ENCODE data around the gene MNX1.
A peak's percentile ranks its signal among the peaks of the same experiment; 100 is the strongest.

MNX1 gene

GRCh38 chr7:157032644-157033482, 22.4 kb upstream of the MNX1 start:
- DNase-seq: no peak

- DNase-seq: no peak
Observed at GRCh38 chr7:157032128-157032527, 21.7 kb upstream of the MNX1 start.

GRCh38 chr7:157028199-157028903, 17.9 kb upstream of the MNX1 start:
- DNase-seq: no peak

GRCh38 chr7:157027568-157028198, 17.2 kb upstream of the MNX1 start:
- peak; percentile 55 for DNase-seq

- DNase-seq: no peak
Observed at GRCh38 chr7:157024716-157025115, 14.3 kb upstream of the MNX1 start.

GRCh38 chr7:157023589-157023905, 13.1 kb upstream of the MNX1 start:
- no peak for DNase-seq

- peak; percentile 47 for DNase-seq
Observed at GRCh38 chr7:157022681-157023588, 12.5 kb upstream of the MNX1 start.

GRCh38 chr7:157021871-157022680, 11.6 kb upstream of the MNX1 start:
- DNase-seq: no peak

GRCh38 chr7:157021071-157021870, 10.8 kb upstream of the MNX1 start:
- peak; percentile 30 for DNase-seq

GRCh38 chr7:157020514-157021070, 10.1 kb upstream of the MNX1 start:
- DNase-seq: no peak

GRCh38 chr7:157019718-157020451, 9.4 kb upstream of the MNX1 start:
- no peak for DNase-seq

- DNase-seq: peak; percentile 53
Observed at GRCh38 chr7:157018997-157019608, 8.6 kb upstream of the MNX1 start.

GRCh38 chr7:157018328-157018996, 8.0 kb upstream of the MNX1 start:
- DNase-seq: no peak

GRCh38 chr7:157017603-157018327, 7.3 kb upstream of the MNX1 start:
- DNase-seq: no peak

GRCh38 chr7:157017149-157017548, 6.7 kb upstream of the MNX1 start:
- DNase-seq: no peak

- peak; percentile 42 for DNase-seq
Observed at GRCh38 chr7:157016352-157017041, 6.0 kb upstream of the MNX1 start.

- no peak for DNase-seq
Observed at GRCh38 chr7:157016024-157016351, 5.5 kb upstream of the MNX1 start.

Measured in NCI-H146 (cell line).